Caki2 (cell line): ENCODE results near the gene ILKAP. TPM values are rescaled to one million over a fixed set of nuclear protein-coding genes. Genes with fewer than 3 reads are reported as not detected.

Experiments
- DNase-seq: peaks from one replicate; pipeline ENCODE4 v3.0.0-alpha.2; 2015; ENCODE audit warnings: low read depth
- in situ Hi-C: cut with HindIII; loops from 2 replicates; pipeline ENCODE4 v1.10.0; 2016; ENCODE audit warnings: low sequenced_read_pairs, low pct_unique_long_range_greater_than_20kb, mixed read lengths
- total RNA-seq: library from RNA; depleted of rRNA; stranded (reverse); fragments of >200 nt; shearing (Covaris generic); gene quantifications from 2 replicates; pipeline ENCODE4 v1.2.3, GENCODE V29; 2014; ENCODE audit warnings: low replicate concordance

Gene ILKAP
- total RNA-seq, 1 experiment from 2014 or later, result 28.8 TPM

DNA sequence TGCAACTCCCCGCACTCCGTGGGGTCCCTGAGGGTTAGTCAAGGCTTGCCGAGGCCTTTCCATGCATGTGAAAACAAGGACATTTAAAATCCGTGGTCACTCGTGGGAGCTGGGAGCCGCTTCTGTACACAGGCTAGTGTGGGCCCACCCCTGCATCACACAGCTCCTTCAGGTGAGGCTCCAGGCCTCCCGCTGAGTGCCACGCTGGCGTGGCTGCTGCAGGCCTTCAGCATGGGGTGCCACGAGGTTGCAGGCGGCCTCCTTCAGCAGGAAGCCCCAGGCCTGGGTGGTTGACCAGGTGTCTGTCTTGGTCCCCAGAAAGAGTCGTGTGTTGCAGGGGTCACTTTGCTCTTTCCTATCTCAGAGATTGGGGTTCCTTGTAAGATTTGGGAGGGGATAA, 58.4 kb downstream of the ILKAP start:
- in situ Hi-C loops, result no loop called here
- no peak for DNase-seq

GRCh38 chr2:238144262-238144661, 59.2 kb downstream of the ILKAP start:
- no peak for DNase-seq
- in situ Hi-C loops, result no loop called here

DNA sequence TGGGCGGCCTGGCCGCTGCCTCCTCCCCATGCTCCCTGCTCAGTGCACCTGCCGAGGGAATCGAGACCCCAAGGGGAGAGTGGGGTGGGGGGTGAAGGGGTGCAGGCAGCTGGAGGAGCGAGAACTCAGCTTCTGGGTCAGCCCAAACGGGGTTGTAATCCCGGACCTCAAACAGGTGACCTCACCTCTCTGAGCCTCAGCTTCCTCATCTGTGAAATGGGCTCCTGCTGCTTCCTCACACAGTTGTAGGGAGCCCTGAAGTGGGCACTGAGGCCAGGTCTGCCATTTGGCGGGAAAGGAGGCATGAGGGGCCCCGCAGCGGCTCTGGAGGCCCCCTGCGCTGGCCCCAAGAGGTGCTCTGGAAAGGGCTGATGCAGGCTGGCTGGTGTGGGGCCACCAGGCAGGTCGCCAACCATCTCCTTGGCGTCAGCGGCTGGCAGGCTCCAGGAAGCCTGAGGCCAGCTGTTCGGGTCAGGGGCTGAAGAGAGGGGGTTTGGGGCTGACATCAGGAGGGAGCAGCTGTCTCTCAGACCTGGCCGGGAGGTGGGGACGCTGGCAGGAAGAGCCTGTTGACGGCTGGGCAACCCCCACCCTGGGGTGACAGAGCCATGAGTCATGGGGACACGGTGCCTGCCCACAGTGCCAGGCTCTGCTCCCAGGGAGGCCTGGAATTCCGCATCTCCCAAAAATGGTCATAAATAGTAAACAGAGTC, 60.1 kb downstream of the ILKAP start:
- in situ Hi-C loops, result no loop called here

DNA sequence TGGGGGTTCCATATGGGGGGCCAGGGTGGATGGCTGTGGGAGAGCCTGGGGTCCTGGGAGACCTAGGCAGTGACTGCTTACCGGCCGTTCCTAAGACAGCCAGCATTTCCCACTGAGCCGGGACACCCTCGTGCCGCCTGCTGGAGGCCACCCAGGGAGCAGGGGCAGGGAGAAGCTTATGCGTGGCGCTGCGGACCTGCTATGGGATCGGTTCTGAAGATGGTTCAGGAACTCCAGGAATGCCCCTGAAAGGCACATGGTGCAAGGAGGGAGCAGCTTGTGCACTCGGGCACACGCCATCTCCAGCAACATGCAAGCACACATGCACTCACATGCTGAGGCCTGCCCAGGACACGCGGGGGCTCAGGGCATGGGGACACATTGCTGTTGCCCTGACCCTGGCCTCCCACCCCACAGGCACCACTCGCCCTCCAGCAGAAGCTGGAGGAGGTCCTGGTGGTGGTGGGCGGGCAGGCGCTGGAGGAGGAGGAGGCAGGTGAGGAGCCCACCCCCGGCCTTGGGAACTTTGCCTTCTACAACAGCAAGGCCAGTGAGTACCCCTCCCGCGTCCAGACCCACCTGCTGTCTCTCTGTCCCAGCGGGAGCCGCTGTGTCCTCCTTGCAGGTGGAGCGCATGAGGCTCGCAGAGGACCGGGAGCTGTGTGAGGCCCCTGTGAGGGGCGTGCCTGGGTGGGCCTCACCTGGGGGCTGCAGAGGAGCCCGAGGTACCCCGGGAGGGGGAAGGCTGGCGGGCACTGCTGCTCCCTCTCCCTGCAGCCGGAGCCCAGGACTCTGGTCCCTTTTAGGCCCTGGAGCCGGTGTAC, 60.9 kb downstream of the ILKAP start:
- in situ Hi-C loops, result no loop called here
- DNase-seq, result no peak

More for the DNA sequence above, 60.1 kb downstream of the ILKAP start:
- peak; percentile 44 for DNase-seq

DNA sequence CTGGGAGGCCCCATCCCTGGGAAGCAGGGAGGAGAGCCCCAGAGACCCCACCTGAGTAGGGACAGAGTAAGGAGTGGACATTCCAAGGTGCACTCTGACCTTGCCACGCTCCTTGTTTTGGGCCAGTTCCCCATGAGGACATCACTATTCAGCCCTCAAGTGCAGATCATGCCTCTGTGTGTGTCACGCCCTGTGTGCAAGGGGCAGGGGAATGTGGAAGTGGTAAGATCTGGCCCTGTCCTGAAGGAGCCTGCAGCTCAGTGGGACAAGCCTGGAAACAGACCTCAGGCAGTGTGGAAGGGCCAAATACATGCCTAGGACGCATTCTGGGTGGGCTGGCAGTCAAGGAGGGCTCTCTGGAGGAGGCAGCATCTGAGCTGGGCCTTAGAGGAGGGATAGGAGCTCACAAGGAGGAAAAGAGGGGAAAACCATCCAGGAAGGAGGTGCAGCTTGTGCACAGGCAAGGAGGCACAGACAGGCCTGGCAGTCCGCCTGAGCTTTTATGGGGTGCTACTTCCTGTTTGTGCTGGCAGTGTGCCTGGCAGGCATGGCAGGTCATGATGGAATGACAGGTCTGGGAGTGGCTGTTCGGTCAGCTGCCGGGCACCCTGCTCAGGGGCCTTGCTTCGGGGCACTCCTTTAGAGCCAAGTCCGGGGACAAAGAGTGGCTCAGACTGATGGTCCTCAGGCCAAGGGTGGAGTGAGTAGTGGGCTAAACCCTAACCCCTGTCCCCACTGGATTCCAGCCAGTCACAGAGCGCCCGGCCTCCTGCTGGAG, 61.8 kb downstream of the ILKAP start:
- in situ Hi-C loops, result no loop called here
- peak; percentile 40 for DNase-seq

- DNase-seq, result no peak
- in situ Hi-C loops, result no loop called here
Observed at GRCh38 chr2:238140721-238141540, 62.6 kb downstream of the ILKAP start.

DNA sequence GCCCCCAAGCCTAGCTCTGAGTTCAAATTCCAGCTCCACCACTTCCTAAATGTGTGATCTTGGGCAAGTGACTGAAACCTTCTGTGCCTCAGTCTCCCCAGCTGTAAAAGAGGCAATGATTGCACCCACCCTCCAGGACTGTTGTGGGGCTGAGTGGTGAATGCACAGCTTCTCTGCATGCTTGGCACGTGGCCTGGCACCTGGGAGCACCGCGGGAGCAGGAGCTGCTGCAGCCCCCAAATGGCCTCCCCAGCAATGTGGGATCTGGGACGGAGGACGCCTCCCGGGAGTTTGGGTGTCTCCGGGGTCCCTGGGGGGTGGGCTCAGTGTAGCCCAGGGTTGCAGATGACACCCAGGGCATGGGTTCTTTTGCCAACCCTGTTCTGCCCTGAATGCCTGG, 63.5 kb downstream of the ILKAP start:
- in situ Hi-C loops, result no loop called here
- no peak for DNase-seq

DNA sequence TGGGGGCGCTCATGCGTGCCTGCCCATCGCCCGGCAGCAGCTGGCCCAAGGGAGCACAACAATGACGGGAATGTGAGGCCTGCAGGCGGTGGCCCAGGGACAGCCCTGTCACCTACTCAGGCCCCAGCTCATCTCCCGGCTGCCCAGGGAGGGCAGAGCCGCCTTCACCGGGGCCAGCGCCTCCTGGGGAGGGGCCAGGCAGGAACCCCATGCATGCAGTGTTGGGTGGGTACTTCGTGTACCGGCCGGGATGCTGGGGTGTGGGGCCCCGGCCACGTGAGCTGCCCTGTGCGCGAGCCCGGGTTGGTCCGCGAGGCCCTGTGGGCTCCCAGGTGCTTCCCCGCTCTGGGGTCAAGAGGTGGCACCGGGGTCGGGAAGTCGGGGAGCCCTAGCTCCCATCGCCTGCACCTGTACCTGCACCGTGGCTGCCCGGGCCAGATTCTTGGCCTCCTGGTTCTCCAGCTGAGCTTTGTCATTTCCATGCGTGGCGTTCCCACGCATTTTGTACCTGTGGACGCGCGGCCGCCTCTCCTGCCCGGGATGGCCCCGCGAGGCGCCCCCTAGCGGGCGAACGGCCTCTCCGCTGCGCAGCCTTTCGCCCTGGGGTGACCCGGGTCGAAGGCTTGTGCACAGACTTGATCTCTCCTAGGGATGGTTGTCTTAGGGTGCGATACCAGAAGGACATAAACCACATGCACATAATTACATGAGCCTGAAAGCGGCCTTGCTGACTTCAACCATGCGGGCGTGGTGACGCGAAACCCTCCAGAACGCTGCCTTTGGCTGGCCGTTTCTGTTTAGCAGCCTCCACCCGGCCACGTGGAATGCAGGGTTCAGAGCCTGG, 64.1 kb downstream of the ILKAP start:
- in situ Hi-C loops, result no loop called here
- DNase-seq, result no peak

DNA sequence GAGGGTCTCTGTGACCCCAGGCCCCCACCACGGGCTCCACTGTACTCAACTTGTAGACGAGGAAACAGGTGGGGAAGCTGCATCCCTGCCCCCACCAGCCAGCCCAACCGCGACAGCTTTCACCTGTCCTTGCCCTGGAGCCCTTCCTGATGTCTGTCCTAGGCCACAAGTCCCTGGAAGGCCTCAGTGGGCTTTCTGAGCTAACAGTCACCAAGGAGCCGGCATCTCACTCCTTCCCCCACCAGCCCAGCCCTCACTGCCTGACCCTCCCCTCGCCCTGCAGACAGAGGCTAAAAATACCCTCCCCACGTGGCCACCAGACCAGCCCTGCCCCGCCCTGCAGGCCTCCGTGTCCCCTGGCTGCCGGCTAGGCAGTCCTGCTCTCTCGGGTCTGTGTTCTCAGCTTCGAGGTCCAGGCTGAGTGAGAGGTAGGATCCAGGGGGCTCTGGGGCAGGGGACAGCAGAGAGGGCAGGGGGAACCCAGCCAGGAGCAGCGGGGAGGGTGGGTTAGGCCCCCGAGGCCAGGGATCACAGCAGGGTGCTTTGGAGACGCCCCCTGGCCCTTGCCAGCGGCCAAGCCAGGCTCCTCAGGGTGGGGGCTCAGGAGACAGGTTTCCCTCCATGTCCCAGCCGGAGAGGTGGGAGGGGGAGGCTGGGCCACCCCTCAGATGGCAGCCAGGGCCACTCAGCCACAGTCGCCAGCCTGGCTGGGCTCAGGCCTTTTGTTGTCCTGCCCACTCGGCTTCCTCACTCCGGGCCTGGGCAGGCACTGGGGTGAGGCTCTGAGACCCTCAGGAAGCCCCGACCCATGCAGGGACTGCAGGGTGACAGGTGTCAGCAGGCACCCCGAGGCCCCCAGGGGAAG, 64.9 kb downstream of the ILKAP start, which contains the start of gene KLHL30:
TSS of gene KLHL30 (plus strand) at position 338 of the 865 bp plus-strand sequence. CDS start 2,087 bp downstream, outside the sequence.
- DNase-seq, result no peak
- in situ Hi-C loops, result no loop called here

- in situ Hi-C loops, result no loop called here
- DNase-seq, result no peak
Observed at GRCh38 chr2:238137885-238138284, 65.6 kb downstream of the ILKAP start.

DNA sequence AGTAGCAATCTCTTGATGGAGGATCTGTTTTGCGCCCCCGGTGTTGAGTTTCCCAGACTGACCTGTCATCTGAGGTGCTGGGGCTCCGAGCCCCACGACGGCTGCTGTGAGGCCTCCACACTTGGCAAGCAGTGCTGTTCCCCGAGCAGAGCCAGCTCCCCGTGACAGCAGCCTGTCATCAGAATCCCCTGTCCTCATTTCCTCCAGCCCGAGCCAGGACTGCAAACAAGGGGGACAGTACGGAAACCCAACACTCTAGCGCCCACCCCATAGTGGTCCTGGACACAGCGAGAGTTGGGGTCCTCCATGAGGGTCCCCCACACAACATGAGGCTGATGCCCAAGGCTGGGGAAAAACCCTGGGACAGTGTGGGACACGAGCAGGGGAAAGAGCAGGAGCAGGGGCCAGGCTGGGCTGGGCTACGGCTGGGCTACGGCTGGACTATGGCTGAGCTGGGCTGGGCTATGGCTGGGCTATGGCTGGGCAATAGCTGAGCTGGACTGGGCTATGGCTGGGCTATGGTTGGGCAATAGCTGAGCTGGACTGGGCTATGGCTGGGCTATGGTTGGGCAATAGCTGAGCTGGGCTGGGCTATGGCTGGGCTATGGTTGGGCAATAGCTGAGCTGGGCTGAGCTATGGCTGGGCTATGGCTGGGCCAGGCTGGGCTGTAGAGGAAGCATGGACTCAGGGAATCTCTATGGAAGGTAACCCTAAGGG, 66.5 kb downstream of the ILKAP start:
- no peak for DNase-seq
- in situ Hi-C loops, result no loop called here

GRCh38 chr2:238135601-238136150, 67.8 kb downstream of the ILKAP start:
- in situ Hi-C loops, result no loop called here
- DNase-seq, result no peak

GRCh38 chr2:238134393-238134785, 69.1 kb downstream of the ILKAP start:
- in situ Hi-C loops, result no loop called here
- no peak for DNase-seq

- no peak for DNase-seq
- in situ Hi-C loops, result no loop called here
Observed at GRCh38 chr2:238133499-238134392, 69.7 kb downstream of the ILKAP start.
